Non-pigmented ciliary epithelial cell (primary cell): Measurements from ENCODE around the gene AFDN.

Experiments
- DNase-seq: peaks from one replicate; pipeline ENCODE4 v3.0.0-alpha.2; 2010; ENCODE audit warnings: low read depth

Gene AFDN

DNA sequence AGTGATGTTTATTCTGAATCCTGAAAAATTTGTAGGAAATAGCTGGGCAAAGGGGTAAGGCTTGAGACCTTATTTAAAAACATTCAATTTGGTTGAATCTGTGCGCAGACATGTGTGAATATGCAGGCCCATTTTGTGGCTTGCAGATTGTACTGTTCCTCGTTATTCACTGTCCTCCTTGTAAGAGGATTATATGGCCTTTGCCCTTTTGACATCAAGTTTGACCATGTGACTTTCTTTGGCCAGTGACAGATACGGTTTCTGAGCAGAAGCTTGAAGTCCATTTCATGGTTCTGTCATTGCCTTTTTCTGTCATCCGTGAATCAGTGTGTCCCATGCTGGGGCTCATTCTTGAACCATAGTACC lies 13.4 kb downstream of the AFDN start:
- no peak for DNase-seq

DNA sequence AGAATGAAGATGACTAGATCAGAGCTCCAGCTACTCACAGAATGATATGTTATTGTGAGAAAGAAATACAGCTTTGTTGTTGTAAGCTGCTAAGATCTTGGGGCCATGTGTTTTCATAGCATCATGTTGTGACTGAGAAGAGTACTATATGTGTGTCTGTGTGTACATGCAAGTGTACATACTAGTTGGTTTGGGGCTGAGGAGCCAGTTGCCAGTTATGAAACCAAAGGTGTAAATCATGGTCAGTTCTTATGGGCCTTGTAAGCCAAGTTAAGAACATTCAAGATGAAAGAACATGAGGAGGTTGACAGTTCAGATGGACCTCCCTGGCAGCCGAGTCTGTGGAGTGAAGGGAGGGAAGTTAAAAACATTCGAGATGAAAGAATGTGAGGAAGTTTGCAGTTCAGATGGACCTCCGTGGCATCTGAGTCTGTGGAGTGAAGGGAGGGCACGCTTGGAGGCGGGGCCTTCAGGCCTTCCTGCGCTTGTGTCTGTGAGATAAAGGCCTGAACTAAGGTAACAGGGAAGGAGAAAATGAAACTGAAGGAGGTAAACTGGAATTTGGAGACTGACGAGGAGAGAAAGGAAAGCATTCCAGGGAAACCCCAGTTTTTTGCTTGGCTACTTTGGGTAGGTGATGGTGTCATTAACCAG lies 13.9 kb downstream of the AFDN start:
- no peak for DNase-seq

DNA sequence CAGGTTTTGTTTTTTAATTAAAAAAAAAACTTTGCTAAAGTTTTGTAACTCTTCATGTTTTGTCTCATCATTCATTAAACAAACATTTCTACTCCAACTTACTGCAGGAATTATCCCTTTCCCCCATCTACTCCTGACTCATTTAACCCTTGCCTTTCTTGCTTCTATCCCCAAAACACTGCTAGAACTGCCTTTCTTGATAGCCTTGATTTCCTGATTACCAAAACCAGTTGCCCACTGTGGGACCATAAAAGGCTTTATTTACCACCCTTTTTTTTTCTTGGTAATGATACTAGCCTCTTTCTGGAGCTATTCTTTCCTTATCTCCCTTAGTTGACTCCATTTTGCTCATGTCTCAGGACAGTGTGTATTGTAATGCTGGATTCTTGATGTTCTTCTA lies 15.3 kb downstream of the AFDN start:
- no peak for DNase-seq

DNA sequence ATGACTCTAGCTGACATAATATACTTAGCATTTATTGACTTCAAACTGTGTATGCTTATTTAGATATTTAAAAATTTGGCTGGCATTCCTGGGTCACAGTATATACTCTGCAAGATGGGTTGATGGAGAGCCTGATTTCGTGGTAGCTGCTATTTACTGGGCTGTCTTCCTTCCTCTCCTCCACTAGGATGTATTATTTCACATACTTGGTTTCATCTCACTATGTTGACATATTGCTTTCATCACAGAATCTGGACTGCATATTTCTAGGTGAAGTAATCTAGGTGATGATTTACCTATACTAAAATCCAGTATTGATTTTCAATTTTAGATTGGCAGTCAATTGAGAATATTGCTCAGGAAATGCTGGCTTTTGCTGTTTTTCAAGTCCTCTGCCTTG lies 15.7 kb downstream of the AFDN start:
- no peak for DNase-seq

- no peak for DNase-seq
Measured at GRCh38 chr6:167843023-167843422, 16.3 kb downstream of the AFDN start.

DNA sequence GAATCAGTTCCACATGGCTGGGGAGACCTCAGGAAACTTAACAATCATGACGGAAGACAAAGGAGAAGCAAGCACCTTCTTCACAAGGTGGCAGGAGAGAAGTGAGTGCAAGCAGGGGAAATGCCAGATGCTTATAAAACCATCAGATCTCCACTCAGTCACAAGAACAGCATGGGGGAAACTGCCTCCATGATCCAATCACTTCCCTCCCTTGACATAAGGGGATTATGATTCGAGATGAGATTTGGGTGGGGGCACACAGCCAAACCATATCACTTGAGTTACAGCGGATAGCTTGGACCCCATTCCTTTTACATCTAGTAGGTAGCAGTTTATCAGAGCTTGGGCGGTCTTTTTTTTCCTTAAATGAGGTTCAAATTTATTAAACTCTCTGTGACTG lies 19.1 kb downstream of the AFDN start:
- DNase-seq, result no peak

DNA sequence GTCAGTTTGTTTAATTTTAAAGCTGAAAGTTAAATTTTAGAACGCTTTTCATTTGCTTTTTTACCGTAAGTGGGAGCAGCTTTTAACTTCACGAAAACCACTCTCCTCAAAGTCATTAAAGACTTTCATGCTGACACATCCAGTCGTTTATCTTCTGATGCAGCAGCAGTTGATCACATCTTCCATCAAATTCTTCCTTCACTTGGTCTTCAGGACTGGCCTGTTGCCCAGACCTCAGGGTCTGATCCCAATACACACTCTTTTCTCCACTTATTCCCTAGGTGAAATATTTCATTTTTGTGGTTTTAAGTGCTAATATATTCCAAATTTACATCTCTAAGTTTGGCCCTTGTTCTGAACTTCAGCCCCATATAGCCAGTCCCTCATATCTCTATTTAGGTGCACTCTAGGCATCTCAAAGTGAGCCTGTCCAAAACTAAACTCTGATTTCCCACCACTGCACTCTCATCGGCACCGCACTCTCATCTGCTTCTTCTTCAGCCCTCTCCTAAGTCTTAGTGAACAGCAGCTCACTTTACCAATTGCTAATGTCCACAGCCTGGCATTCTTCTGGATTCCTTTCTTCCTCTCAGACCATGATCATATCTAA lies 20.4 kb downstream of the AFDN start:
- no peak for DNase-seq

DNA sequence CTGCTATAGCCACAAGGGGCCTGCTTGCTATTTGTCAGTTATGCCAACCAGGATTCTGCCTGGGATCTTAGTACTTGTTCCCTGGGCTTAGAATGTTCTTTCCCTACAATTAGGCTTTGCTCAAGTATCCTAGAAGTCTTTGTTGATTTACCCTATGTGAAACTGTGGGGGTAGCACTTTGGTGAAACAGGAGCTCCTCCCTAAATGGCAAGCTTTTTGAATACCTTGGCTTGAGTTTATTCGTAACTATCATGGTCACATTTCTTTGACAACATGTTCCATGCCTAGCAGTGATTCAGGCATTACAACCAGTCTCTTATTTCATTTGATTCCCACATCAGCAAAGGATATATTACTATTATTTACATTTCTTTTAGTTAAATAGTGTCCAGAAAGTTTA lies 21.2 kb downstream of the AFDN start:
- no peak for DNase-seq

DNA sequence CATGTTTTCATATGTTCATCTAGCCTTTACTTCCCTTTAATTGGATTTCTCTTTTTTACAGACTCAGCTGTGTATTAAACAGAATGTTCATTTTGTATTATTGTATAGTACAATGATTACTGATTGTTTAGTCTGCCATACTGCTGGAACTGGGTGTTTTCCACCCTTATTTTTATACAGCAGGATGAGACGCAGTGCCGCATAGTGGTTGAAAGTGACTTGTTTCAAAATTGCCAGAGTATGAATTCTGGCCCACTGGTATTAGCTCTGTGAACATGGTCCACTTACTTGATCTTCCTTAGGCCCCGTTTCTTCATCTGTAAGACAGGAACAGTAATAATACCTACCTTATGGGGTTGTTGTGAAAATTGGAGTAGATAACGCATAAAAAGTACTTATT lies 22.1 kb downstream of the AFDN start:
- no peak for DNase-seq

GRCh38 chr6:167849846-167850459 lies 23.2 kb downstream of the AFDN start:
- DNase-seq, result no peak

- no peak for DNase-seq
Measured at GRCh38 chr6:167850782-167851181, 24.1 kb downstream of the AFDN start.

GRCh38 chr6:167851370-167851952 lies 24.8 kb downstream of the AFDN start:
- DNase-seq, result no peak

GRCh38 chr6:167855825-167856425 lies 29.2 kb downstream of the AFDN start:
- DNase-seq, result peak; percentile 92

GRCh38 chr6:167856474-167856873 lies 29.8 kb downstream of the AFDN start:
- DNase-seq, result no peak

- peak; percentile 66 for DNase-seq
Measured at GRCh38 chr6:167856999-167857660, 30.4 kb downstream of the AFDN start.

DNA sequence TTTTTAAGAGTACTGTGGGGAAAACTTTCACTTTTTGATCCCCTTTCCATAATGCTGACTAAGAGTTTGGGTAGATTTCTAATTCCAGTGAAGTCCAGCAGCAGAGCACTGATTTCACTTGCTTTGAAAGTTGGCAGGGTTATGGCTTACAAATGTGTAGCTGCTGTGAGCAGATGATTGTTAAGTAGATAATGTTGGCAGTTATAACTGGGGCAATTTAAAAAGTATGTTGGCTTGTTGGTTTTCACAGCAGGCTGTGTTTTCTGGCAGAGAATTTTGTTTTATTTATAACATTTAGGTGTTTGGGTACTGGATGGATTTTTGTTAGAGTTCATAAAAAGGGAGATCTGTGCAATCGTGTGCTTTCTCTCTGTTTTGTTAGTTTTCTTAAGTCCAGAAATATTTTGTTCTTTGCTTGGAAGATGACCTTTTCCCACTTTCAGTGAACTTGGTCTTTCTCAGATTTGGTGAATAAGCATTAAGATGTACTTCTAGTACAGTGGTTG lies 31.4 kb downstream of the AFDN start:
- peak; percentile 28 for DNase-seq

GRCh38 chr6:167858842-167859664 lies 32.3 kb downstream of the AFDN start:
- DNase-seq, result no peak

GRCh38 chr6:167860550-167861226 lies 34.0 kb downstream of the AFDN start:
- no peak for DNase-seq

DNA sequence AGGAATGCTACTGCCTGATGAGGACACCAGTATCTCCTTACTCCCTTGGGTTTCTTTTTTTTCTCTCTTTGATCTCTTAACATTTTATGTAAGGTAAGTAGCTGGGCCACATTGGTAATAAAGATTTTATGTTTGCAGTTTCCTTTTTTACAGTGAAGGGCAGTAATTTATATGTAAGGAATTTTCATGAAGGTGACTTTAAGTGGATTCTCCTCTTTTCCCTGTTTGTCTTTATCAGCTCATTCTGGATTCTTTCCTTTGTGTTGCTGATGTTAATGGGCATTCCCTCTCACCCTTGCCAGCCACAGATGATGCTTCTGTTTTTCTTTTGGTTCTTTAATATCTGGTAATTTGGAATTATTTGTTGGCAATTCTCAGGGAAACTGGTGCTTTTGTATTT lies 34.7 kb downstream of the AFDN start:
- no peak for DNase-seq

DNA sequence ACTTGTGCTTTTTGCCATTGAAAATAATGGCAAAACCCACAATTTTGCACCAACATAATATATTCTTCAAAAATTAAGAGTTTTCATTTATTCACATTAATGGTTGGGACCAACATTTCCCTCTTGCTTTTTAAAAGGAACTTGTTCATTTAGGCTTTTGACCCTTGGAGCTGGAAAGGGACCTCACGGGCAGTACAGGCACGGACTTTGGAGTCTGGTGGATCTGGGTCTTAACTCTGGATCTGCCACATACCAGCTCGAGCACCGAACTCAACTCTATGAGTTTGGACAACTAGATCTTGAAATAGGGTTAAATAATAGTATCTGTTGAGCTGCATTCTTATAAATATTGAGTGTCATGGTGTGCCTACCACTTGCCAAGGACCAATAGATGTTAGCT lies 37.2 kb downstream of the AFDN start:
- no peak for DNase-seq

GRCh38 chr6:167866642-167867041 lies 39.9 kb downstream of the AFDN start:
- no peak for DNase-seq
